Trophoblast cell (in vitro differentiated cells and primary cell): ENCODE data around the gene RAB3A.

Experiments used
- DNase-seq, 2 donors: peaks; one replicate each; pipeline ENCODE4 v3.0.0-alpha.2; 2016
- H2AFZ ChIP-seq: 2 replicates; pipeline ENCODE4 v1.6.1; 2013; ENCODE audit warnings: low read length, moderate library complexity, mild to moderate bottlenecking; ENCODE audit not compliant: insufficient read depth, poor library complexity
- H2AK5ac ChIP-seq: 2 replicates; pipeline ENCODE4 v1.6.1; 2013; ENCODE audit warnings: mild to moderate bottlenecking, low read length
- H2BK120ac ChIP-seq: 2 replicates; pipeline ENCODE4 v1.6.1; 2013; ENCODE audit warnings: low read length, mild to moderate bottlenecking, moderate library complexity; ENCODE audit not compliant: insufficient read depth, poor library complexity
- H2BK12ac ChIP-seq: 2 replicates; pipeline ENCODE4 v1.6.1; 2013; ENCODE audit warnings: mild to moderate bottlenecking, low read length, moderate library complexity
- H2BK5ac ChIP-seq: 2 replicates; pipeline ENCODE4 v1.6.1; 2013; ENCODE audit warnings: low read length, low read depth, moderate library complexity, mild to moderate bottlenecking; ENCODE audit not compliant: poor library complexity
- H3K14ac ChIP-seq: 2 replicates; pipeline ENCODE4 v1.6.1; 2013; ENCODE audit warnings: mild to moderate bottlenecking, low read length
- H3K18ac ChIP-seq: 2 replicates; pipeline ENCODE4 v1.6.1; 2013; ENCODE audit warnings: mild to moderate bottlenecking, low read length
- H3K23ac ChIP-seq: 2 replicates; pipeline ENCODE4 v1.6.1; 2013; ENCODE audit warnings: low read length
- H3K27ac ChIP-seq: 2 replicates; pipeline ENCODE4 v1.5.1; 2013; ENCODE audit warnings: low read depth, mild to moderate bottlenecking, inconsistent platforms, low read length, moderate library complexity
- H3K27me3 ChIP-seq: 2 replicates; pipeline ENCODE4 v1.6.1; 2013; ENCODE audit warnings: inconsistent platforms, mild to moderate bottlenecking, low read length, moderate library complexity; ENCODE audit not compliant: insufficient read depth
- H3K36me3 ChIP-seq, 2 experiments: 1 replicate in 1 of 2; 2 replicates in 1 of 2; pipeline ENCODE4 v1.6.1; 2013; ENCODE audit warnings: low read length in 2 of 2, mild to moderate bottlenecking in 2 of 2, moderate library complexity in 1 of 2; ENCODE audit not compliant: insufficient read depth in 2 of 2, control insufficient read depth in 1 of 2
- H3K4ac ChIP-seq: 2 replicates; pipeline ENCODE4 v1.6.1; 2013; ENCODE audit warnings: low read depth, mild to moderate bottlenecking, low read length, moderate library complexity
- H3K4me1 ChIP-seq, 2 experiments: 1 replicate in 1 of 2; 2 replicates in 1 of 2; pipeline ENCODE4 v1.6.1; 2013; ENCODE audit warnings: low read length in 2 of 2, mild to moderate bottlenecking in 2 of 2, moderate library complexity in 1 of 2; ENCODE audit not compliant: insufficient read depth in 2 of 2, control insufficient read depth in 1 of 2
- H3K4me2 ChIP-seq: 2 replicates; pipeline ENCODE4 v1.6.1; 2013; ENCODE audit warnings: inconsistent platforms, mild to moderate bottlenecking, low read length, moderate library complexity
- H3K4me3 ChIP-seq: 2 replicates; pipeline ENCODE4 v1.5.1; 2013; ENCODE audit warnings: mild to moderate bottlenecking, low read depth, low read length, inconsistent platforms
- H3K79me1 ChIP-seq: one replicate; pipeline ENCODE4 v1.6.1; 2013; ENCODE audit warnings: low read length
- H3K79me2 ChIP-seq: 2 replicates; pipeline ENCODE4 v1.6.1; 2013; ENCODE audit warnings: low read length, mild to moderate bottlenecking; ENCODE audit not compliant: control insufficient read depth, insufficient read depth, poor library complexity
- H3K9ac ChIP-seq: 2 replicates; pipeline ENCODE4 v1.6.1; 2013; ENCODE audit warnings: mild to moderate bottlenecking, low read length
- H3K9me3 ChIP-seq: 2 replicates; pipeline ENCODE4 v1.6.1; 2013; ENCODE audit warnings: low read depth, mild to moderate bottlenecking, control low read depth, inconsistent platforms, low read length; ENCODE audit not compliant: insufficient read depth
- H4K12ac ChIP-seq: 2 replicates; pipeline ENCODE4 v1.6.1; 2013; ENCODE audit warnings: low read depth, mild to moderate bottlenecking, low read length, moderate library complexity
- H4K8ac ChIP-seq: 2 replicates; pipeline ENCODE4 v1.6.1; 2013; ENCODE audit warnings: low read depth, mild to moderate bottlenecking, low read length, moderate library complexity
- H4K91ac ChIP-seq: one replicate; pipeline ENCODE4 v1.6.1; 2013; ENCODE audit warnings: low read depth, mild to moderate bottlenecking, low read length, moderate library complexity
- WGBS: extraction: QIAGEN DNeasy Blood & Tissue Kit; methylation state at CpG from one replicate; pipeline ENCODE4 v1.1.7; 2013; ENCODE audit warnings: missing lambda C conversion rate; ENCODE audit not compliant: insufficient read length, insufficient coverage; ENCODE audit errors: extremely low coverage; 5-methylcytosine and 5-hydroxymethylcytosine counted together

RAB3A gene

GRCh38 chr19:18152817-18153555 is 50.9 kb downstream of the RAB3A start, which contains the start of gene PIK3R2:
TSS of gene PIK3R2 (plus strand) at chr19:18153163. CDS start at chr19:18155880, 2,717 bp downstream.
- H3K36me3 ChIP-seq, result peaks cover 19 to 27% of the 10 kb centered on the region in 2 experiments
- H3K27ac ChIP-seq, result peak within 1 kb of the TSS; percentile 95
- peak within 1 kb of the TSS; percentile 96 for H3K9ac ChIP-seq
- H3K27me3 ChIP-seq, result no peaks in the 10 kb centered on the region
- H2AK5ac ChIP-seq, result peak within 1 kb of the TSS; percentile 94
- peak within 1 kb of the TSS; percentile 95 for H3K14ac ChIP-seq
- H3K4me2 ChIP-seq, result peak within 1 kb of the TSS; percentile 88
- no peak within 1 kb of the TSS for H2BK12ac ChIP-seq
- H2BK120ac ChIP-seq, result peak within 1 kb of the TSS; percentile 91
- H3K18ac ChIP-seq, result peak within 1 kb of the TSS; percentile 97
- H2AFZ ChIP-seq, result peak within 1 kb of the TSS; percentile 85
- no peaks in the 10 kb centered on the region for H3K9me3 ChIP-seq
- peak within 1 kb of the TSS; percentile 88 for H2BK5ac ChIP-seq
- peaks cover 11% of the 10 kb centered on the region for H3K79me1 ChIP-seq
- peak within 1 kb of the TSS; percentile 94 for H4K8ac ChIP-seq
- peak within 1 kb of the TSS; percentile 94 for H4K91ac ChIP-seq
- H3K23ac ChIP-seq, result no peak within 1 kb of the TSS
- no CpG with 5 or more reads among the region's 86 CpGs for WGBS
- peak within 1 kb of the TSS; percentile 93 for H3K4ac ChIP-seq
- peaks cover 13% of the 10 kb centered on the region for H3K79me2 ChIP-seq
- H4K12ac ChIP-seq, result peak within 1 kb of the TSS; percentile 91
- H3K4me3 ChIP-seq, result peak within 1 kb of the TSS; percentile 86
- peaks cover 8 to 9% of the 10 kb centered on the region in 2 experiments for H3K4me1 ChIP-seq
- DNase-seq, result peak; percentile 100

- Histone ChIP-seq H3K9me3 (no peaks in the 10 kb centered on the region), H3K4me3 (peak overlapping the region; percentile 60), H3K18ac (peak overlapping the region; percentile 56), H3K23ac (no peak overlapping the region), H3K9ac (peak overlapping the region; percentile 96), H3K4me2 (peak overlapping the region; percentile 88), H4K91ac (peak overlapping the region; percentile 57), H4K8ac (peak overlapping the region; percentile 88), H2AK5ac (no peak overlapping the region), H3K79me1 (peaks cover 11% of the 10 kb centered on the region), H3K27me3 (no peaks in the 10 kb centered on the region), H2BK5ac (peak overlapping the region; percentile 55), H3K4me1 (peaks cover 8 to 9% of the 10 kb centered on the region in 2 experiments), H2AFZ (peak overlapping the region; percentile 72), H4K12ac (no peak overlapping the region), H2BK12ac (no peak overlapping the region), H3K14ac (peak overlapping the region; percentile 46), H3K79me2 (peaks cover 13% of the 10 kb centered on the region), H2BK120ac (peak overlapping the region; percentile 29), H3K36me3 (peaks cover 19 to 24% of the 10 kb centered on the region in 2 experiments), H3K27ac (peak overlapping the region; percentile 95), H3K4ac (no peak overlapping the region)
- peak; percentile 100 for DNase-seq
- WGBS, result no CpG with 5 or more reads among the region's 22 CpGs
These were observed 51.4 kb downstream of the RAB3A start for GRCh38 chr19:18152442-18152816.

GRCh38 chr19:18150776-18151624 is 52.8 kb downstream of the RAB3A start:
- no peak overlapping the region for H3K27ac ChIP-seq
- no peak overlapping the region for H4K8ac ChIP-seq
- H3K14ac ChIP-seq, result no peak overlapping the region
- H3K23ac ChIP-seq, result no peak overlapping the region
- peaks cover 10 to 15% of the 10 kb centered on the region in 2 experiments for H3K36me3 ChIP-seq
- H2AK5ac ChIP-seq, result no peak overlapping the region
- H2AFZ ChIP-seq, result no peak overlapping the region
- DNase-seq, result no peak
- no peak overlapping the region for H2BK5ac ChIP-seq
- peak overlapping the region; percentile 2 for H3K9ac ChIP-seq
- H4K91ac ChIP-seq, result no peak overlapping the region
- WGBS, result no CpG with 5 or more reads among the region's 18 CpGs
- no peak overlapping the region for H3K18ac ChIP-seq
- H3K4ac ChIP-seq, result no peak overlapping the region
- H3K27me3 ChIP-seq, result no peaks in the 10 kb centered on the region
- peaks cover 13% of the 10 kb centered on the region for H3K79me2 ChIP-seq
- H3K4me2 ChIP-seq, result no peak overlapping the region
- peaks cover 8 to 9% of the 10 kb centered on the region in 2 experiments for H3K4me1 ChIP-seq
- no peak overlapping the region for H2BK120ac ChIP-seq
- H4K12ac ChIP-seq, result no peak overlapping the region
- no peak overlapping the region for H2BK12ac ChIP-seq
- no peak overlapping the region for H3K4me3 ChIP-seq
- no peaks in the 10 kb centered on the region for H3K9me3 ChIP-seq
- peaks cover 11% of the 10 kb centered on the region for H3K79me1 ChIP-seq

- Histone ChIP-seq H4K12ac (no peak overlapping the region), H3K4me2 (no peak overlapping the region)
These were observed 54.3 kb downstream of the RAB3A start for GRCh38 chr19:18149596-18149975.

More at GRCh38 chr19:18149596-18149975, 54.3 kb downstream of the RAB3A start:
- no peak overlapping the region for H2BK12ac ChIP-seq
- H3K79me2 ChIP-seq, result peaks cover 13% of the 10 kb centered on the region
- no peak overlapping the region for H3K23ac ChIP-seq
- DNase-seq, result no peak
- peaks cover 6 to 12% of the 10 kb centered on the region in 2 experiments for H3K36me3 ChIP-seq
- H2BK120ac ChIP-seq, result no peak overlapping the region
- no peak overlapping the region for H2BK5ac ChIP-seq
- WGBS, result no CpG with 5 or more reads among the region's 16 CpGs
- H3K79me1 ChIP-seq, result peaks cover 11% of the 10 kb centered on the region
- no peak overlapping the region for H3K9ac ChIP-seq
- no peak overlapping the region for H3K4ac ChIP-seq
- peaks cover 8% of the 10 kb centered on the region in 2 experiments for H3K4me1 ChIP-seq
- H3K4me3 ChIP-seq, result no peak overlapping the region
- H2AFZ ChIP-seq, result no peak overlapping the region
- H4K8ac ChIP-seq, result no peak overlapping the region
- no peak overlapping the region for H3K27ac ChIP-seq
- H2AK5ac ChIP-seq, result no peak overlapping the region
- H3K27me3 ChIP-seq, result no peaks in the 10 kb centered on the region
- no peak overlapping the region for H3K14ac ChIP-seq
- no peaks in the 10 kb centered on the region for H3K9me3 ChIP-seq
- no peak overlapping the region for H3K18ac ChIP-seq
- no peak overlapping the region for H4K91ac ChIP-seq
